Heart left ventricle (tissue), 13 donors: ENCODE measurements around the gene A3GALT2.

Experiments used
- CTCF ChIP-seq, 12 donors: fragments of 200-600 bp; sonication (generic) in 4 of 12; IDR thresholded peaks; one replicate each; pipeline versions ENCODE4 v1.5.0 to v1.8.0; 2018 to 2022; ENCODE audit warnings: antibody characterized with exemption in 12 of 12, mild to moderate bottlenecking in 5 of 12
- POLR2A ChIP-seq, 2 donors: fragments of 450-650 bp; IDR thresholded peaks; one replicate each; pipeline ENCODE4 v1.6.1; 2017; ENCODE audit warnings: antibody characterized with exemption in 2 of 2, mild to moderate bottlenecking in 2 of 2, moderate library complexity in 2 of 2
- donor health status: ischemic (EF 13 %, LVEDD 7.1; RV severe dilation, severe dysfunction).
- donor health status: DM: no; HTN: yes; CAD: no.
- donor health status: DM: no; HTN: no; CAD: no.
- donor health status: ischemic (EF 25% LVEDD 6.9; RV normal size, moderate dysfunction).
- donor health status: ischemic (EF 25% LVEDD 5.7; RV mildly dilated, moderate dysfunction).
- donor health status: ischemic (EF 35%, LVEDD 5.7; RV mildly dilated, moderate dysfunction).
- donor health status: nonischemic (EF 11% LVEDD 7.7; RV severe dilation, severe dysfunction).
- donor health status: DM: yes; HTN: yes; CAD: no.
- donor health status: PGD.
- donor health status: ischemic (EF 29% LVEDD 5.4; RV normal size, mild dysfunction).
- donor health status: nonischemic (EF 23%, LVEDD 6.1; RV moderate dilation, normal function).

- TF ChIP-seq CTCF (IDR thresholded peaks at IDR 0.05) (no peak), POLR2A (IDR thresholded peaks at IDR 0.05) (no peak)
Measured at GRCh38 chr1:33277488-33278084, 43.3 kb downstream of the A3GALT2 start.
